PFSK-1 (cell line): Measurements from ENCODE around the gene SHBG. TPM values are rescaled to one million over a fixed set of nuclear protein-coding genes. Genes with fewer than 3 reads are reported as not detected.

Experiments
- FOXP2 ChIP-seq: optimal IDR thresholded peaks from 2 replicates; pipeline ENCODE3; 2011; ENCODE audit warnings: borderline replicate concordance, control low read depth, inconsistent platforms; ENCODE audit not compliant: insufficient read depth; ENCODE audit errors: extremely low read length, extremely low read depth
- POLR2AphosphoS5 ChIP-seq: IDR thresholded peaks from 2 replicates; pipeline ENCODE4 v1.6.1; 2012; ENCODE audit warnings: low read depth, mild to moderate bottlenecking, control low read depth, low read length, moderate library complexity
- SIN3A ChIP-seq: IDR thresholded peaks from 2 replicates; pipeline ENCODE4 v1.6.1; 2012; ENCODE audit warnings: mild to moderate bottlenecking, low read length, moderate library complexity, borderline replicate concordance; ENCODE audit not compliant: insufficient read depth
- TAF1 ChIP-seq: IDR thresholded peaks from 2 replicates; pipeline ENCODE4 v1.6.1; 2012; ENCODE audit warnings: low read length, control low read depth, borderline replicate concordance; ENCODE audit not compliant: insufficient read depth
- polyA plus RNA-seq: library from polyadenylated mRNA; unstranded; fragments of >200 nt; gene quantifications from one replicate; pipeline ENCODE4 v1.2.1, GENCODE V29; 2012; ENCODE audit warnings: low read depth, missing spikeins; ENCODE audit not compliant: insufficient read length
- TF ChIP-seq, protein P1 (sequence below), 2 experiments: IDR thresholded peaks; 2 replicates each; pipeline versions ENCODE4 v1.6.1 to v1.8.0; 2011 to 2012; ENCODE audit warnings: low read depth in 2 of 2, low read length in 2 of 2, control low read depth in 1 of 2, inconsistent platforms in 1 of 2, mild to moderate bottlenecking in 1 of 2, moderate library complexity in 1 of 2; ENCODE audit not compliant: insufficient read depth in 1 of 2

SHBG gene, protein sequence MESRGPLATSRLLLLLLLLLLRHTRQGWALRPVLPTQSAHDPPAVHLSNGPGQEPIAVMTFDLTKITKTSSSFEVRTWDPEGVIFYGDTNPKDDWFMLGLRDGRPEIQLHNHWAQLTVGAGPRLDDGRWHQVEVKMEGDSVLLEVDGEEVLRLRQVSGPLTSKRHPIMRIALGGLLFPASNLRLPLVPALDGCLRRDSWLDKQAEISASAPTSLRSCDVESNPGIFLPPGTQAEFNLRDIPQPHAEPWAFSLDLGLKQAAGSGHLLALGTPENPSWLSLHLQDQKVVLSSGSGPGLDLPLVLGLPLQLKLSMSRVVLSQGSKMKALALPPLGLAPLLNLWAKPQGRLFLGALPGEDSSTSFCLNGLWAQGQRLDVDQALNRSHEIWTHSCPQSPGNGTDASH
- polyA plus RNA-seq: 1.4 TPM

DNA sequence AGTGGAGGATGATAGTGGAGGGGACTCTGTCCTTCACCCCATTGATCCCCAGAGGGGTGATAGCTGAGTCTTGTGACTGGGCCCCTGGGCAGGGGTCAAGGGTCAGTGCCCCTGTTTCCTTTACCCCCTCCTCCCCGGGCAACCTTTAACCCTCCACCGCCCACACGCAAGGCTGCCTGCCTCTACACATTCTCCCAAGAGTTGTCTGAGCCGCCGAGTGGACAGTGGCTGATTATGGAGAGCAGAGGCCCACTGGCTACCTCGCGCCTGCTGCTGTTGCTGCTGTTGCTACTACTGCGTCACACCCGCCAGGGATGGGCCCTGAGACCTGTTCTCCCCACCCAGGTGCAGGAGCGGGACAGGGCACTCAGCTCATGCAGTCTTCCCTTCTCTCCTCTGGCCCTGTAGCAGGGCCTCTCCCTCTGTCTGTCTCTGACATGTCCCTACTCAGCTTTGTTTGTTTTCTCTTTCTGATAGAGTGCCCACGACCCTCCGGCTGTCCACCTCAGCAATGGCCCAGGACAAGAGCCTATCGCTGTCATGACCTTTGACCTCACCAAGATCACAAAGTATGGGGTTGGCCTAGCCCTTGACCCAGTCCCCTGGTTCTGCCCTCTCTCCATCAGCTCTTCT lies at the start of gene SHBG:
Gene SHBG, plus strand, starts transcription at position 197 of the 633 bp plus-strand sequence. Its CDS starts 38 bp downstream, at position 235.
- no peak for TF ChIP-seq TAF1
- TF ChIP-seq, protein P1, sequence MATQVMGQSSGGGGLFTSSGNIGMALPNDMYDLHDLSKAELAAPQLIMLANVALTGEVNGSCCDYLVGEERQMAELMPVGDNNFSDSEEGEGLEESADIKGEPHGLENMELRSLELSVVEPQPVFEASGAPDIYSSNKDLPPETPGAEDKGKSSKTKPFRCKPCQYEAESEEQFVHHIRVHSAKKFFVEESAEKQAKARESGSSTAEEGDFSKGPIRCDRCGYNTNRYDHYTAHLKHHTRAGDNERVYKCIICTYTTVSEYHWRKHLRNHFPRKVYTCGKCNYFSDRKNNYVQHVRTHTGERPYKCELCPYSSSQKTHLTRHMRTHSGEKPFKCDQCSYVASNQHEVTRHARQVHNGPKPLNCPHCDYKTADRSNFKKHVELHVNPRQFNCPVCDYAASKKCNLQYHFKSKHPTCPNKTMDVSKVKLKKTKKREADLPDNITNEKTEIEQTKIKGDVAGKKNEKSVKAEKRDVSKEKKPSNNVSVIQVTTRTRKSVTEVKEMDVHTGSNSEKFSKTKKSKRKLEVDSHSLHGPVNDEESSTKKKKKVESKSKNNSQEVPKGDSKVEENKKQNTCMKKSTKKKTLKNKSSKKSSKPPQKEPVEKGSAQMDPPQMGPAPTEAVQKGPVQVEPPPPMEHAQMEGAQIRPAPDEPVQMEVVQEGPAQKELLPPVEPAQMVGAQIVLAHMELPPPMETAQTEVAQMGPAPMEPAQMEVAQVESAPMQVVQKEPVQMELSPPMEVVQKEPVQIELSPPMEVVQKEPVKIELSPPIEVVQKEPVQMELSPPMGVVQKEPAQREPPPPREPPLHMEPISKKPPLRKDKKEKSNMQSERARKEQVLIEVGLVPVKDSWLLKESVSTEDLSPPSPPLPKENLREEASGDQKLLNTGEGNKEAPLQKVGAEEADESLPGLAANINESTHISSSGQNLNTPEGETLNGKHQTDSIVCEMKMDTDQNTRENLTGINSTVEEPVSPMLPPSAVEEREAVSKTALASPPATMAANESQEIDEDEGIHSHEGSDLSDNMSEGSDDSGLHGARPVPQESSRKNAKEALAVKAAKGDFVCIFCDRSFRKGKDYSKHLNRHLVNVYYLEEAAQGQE (IDR thresholded peaks at IDR 0.05; ENCODE audit: insufficient read depth in 1 of 2, low read depth in 2 of 2, low read length in 2 of 2): no peak
- no peak for TF ChIP-seq SIN3A
- no peak for TF ChIP-seq FOXP2
- TF ChIP-seq POLR2AphosphoS5: no peak

DNA sequence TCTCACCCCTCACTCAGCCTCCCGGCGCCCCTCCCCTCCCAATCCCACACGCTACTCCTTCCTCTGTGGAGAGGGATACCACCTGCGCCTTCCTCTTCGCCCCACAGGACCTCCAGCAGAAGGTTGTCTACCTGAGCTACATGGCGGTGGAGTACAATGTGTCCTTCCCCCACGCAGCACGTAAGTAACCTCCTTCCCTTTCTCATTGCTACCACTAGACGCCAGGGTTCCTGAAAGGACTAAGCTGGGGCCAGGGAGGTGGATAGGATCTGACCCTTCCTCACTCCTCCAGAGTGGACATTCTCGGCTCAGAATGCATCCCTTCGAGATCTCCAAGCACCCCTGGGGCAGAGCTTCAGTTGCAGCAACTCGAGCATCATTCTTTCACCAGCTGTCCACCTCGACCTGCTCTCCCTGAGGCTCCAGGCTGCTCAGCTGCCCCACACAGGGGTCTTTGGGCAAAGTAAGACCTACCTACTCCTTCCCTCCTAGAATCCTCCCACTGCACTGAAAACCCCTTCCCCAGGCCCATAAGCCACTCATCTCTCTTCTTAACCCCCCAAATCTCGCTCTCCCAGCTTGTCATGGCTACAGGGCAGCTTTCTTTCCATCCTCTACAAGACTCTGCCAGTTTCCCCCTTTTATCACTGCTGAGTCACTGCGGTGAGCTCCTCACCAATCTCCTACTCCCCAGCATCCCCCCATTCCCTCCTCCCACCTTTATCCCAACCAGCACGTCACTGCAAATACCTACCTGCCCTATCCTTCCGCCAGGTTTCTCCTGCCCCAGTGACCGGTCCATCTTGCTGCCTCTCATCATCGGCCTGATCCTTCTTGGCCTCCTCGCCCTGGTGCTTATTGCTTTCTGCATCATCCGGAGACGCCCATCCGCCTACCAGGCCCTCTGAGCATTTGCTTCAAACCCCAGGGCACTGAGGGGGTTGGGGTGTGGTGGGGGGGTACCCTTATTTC lies 49.0 kb upstream of the SHBG start:
- TF ChIP-seq, protein P1 (IDR thresholded peaks at IDR 0.05; ENCODE audit: insufficient read depth in 1 of 2, low read depth in 2 of 2, low read length in 2 of 2): no peak
- TF ChIP-seq FOXP2 (no peak), TAF1 (no peak)

DNA sequence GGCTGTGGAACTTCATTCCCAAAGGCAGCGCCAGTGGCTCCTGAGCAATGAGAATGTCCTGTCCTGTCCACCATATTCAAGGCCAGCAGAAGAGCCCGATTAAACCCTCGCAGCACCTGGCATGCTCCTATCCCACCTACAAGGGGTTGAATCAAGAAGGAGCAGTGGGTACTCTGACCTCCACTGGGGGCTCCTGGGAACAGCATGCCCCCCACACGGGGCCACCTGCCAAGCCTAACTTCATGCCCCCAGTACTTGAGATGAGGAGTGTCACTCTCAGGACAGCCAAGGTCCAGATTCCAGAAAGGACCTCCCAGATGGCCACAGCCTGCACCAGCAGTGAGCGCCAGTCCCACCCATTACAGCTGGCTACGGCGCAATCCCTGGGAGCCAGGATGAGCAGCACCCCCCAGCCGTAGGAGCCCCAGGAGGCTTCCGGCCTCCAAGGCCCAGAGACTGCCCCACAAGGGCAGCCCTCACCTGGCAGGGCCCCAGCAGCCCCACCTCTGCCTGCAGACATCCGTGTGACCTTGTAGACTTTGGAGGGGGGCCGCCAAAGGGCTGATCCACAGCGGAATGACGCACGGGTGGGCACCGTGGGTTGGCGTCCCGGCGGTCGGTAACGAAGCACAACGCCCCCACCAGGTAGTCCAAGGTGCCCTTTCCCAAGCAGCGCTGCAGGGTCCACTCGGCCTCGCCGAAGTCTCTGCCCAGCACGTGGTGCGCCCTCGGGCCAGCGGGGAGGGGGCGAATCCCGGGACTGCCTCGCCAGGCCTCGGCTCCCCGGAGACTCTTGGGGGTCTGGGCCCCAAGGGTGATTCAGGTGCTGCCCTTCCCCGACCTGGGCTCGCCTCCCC lies 47.3 kb upstream of the SHBG start:
- TF ChIP-seq FOXP2: no peak
- no peak for TF ChIP-seq TAF1
- no peak for TF ChIP-seq SIN3A
- TF ChIP-seq, protein P1 (IDR thresholded peaks at IDR 0.05; ENCODE audit: insufficient read depth in 1 of 2, low read depth in 2 of 2, low read length in 2 of 2): no peak
- TF ChIP-seq POLR2AphosphoS5: no peak

DNA sequence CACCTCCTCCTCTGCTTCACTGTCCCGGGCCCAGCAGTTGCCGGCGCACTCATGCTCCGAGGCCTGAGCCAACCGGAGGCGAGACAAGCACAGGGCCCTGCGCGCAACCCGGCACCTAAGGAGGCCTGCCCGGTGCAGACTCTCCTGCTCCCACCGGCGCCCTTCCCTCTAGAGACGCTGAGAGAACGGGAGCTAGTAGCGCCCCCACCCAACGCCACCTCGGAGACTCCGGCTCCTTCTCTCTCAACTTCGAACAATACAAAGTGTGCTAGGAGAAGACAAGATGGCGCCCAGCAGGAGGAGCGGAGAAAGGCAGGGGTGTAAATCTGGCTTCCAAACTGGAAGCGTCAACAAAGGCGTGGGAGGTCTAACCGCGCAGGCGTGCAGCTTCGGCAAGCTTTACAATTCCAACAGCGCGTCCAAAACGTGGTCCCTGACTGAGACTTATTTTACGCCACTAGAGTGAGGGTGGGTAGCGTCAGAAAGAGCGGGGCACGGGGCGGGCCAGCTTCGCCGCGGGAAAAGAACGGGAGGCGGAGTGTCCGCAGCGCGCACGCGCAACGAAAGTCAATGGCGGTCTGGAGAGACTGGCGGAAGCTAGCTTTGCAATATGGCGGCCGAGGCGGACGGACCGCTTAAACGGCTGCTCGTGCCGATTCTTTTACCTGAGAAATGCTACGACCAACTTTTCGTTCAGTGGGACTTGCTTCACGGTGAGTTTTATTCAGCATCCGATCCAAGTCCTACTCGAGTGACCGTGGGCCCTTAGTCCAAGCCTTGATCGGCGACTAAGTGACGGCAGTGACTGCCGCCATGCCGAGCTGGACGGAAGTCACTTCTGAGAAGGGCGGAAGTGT lies 46.5 kb upstream of the SHBG start, which contains the start of gene MPDU1:
Gene MPDU1, plus strand, starts transcription at position 600 of the 857 bp plus-strand sequence. Its CDS starts 11 bp downstream, at position 611.
- TF ChIP-seq SIN3A: no peak
- peak; percentile 91 for TF ChIP-seq POLR2AphosphoS5
- TF ChIP-seq, protein P1 (IDR thresholded peaks at IDR 0.05; ENCODE audit: insufficient read depth in 1 of 2, low read depth in 2 of 2, low read length in 2 of 2): peak in 1 of 2 experiments; percentile 64; a peak in 2 of 4 replicates
- peak; percentile 98 for TF ChIP-seq TAF1
